Breast epithelium (tissue), 3 donors: ENCODE results near the gene MYBPHL.

Source experiments
- CTCF ChIP-seq, 3 donors: fragments of 450-650 bp; IDR thresholded peaks; one replicate each; pipeline ENCODE4 v1.5.1; 2016 to 2017; ENCODE audit warnings: antibody characterized with exemption in 3 of 3, mild to moderate bottlenecking in 3 of 3, moderate library complexity in 3 of 3
- POLR2A ChIP-seq: fragments of 450-650 bp; IDR thresholded peaks from one replicate; pipeline ENCODE4 v1.6.1; 2016; ENCODE audit warnings: antibody characterized with exemption, mild to moderate bottlenecking, moderate library complexity
- POLR2AphosphoS5 ChIP-seq, 3 donors: sonication (generic); formaldehyde crosslinking; IDR thresholded peaks; one replicate each; pipeline ENCODE4 v1.6.1; 2017; ENCODE audit warnings: antibody characterized with exemption in 3 of 3

GRCh38 chr1:109247401-109248365 lies 59.1 kb downstream of the MYBPHL start:
- no peak for TF ChIP-seq CTCF (IDR thresholded peaks at IDR 0.05)
- no peak for TF ChIP-seq POLR2A
- TF ChIP-seq POLR2AphosphoS5 (IDR thresholded peaks at IDR 0.05) = no peak
